Measurements from ENCODE around the gene TBC1D22A. TPM values are rescaled to one million over a fixed set of nuclear protein-coding genes. Genes with fewer than 3 reads are reported as not detected.
A peak's percentile ranks its signal among the peaks of the same experiment; 100 is the strongest.

TBC1D22A gene
- total RNA-seq, 2 experiments from 2014 or later, result 33.2 to 34.9 TPM

- POLR2A ChIA-PET, result no interaction called here
- CTCF ChIA-PET, result no interaction called here
- H3K4me3 Mint-ChIP-seq, result no peak overlapping the region
- peaks cover 10% of the 10 kb centered on the region for H3K4me1 Mint-ChIP-seq (ENCODE audit: low read depth)
- intact Hi-C loops (cut with micrococcal nuclease), result no loop called here
- peak; percentile 53 for DNase-seq
- no peaks in the 10 kb centered on the region for H3K9me3 Mint-ChIP-seq
- no peaks in the 10 kb centered on the region for H3K27me3 Mint-ChIP-seq
- H3K27ac Mint-ChIP-seq, result peak overlapping the region; percentile 55
- peaks cover 9% of the 10 kb centered on the region for H3K36me3 Mint-ChIP-seq
These were observed 172.5 kb downstream of the TBC1D22A start for GRCh38 chr22:46934746-46935491.

GRCh38 chr22:46935506-46936377, 173.3 kb downstream of the TBC1D22A start:
- H3K27ac Mint-ChIP-seq, result no peak overlapping the region
- intact Hi-C loops (cut with micrococcal nuclease), result no loop called here
- DNase-seq, result no peak

GRCh38 chr22:46936378-46936903, 174.0 kb downstream of the TBC1D22A start:
- Mint-ChIP-seq H3K4me3 (no peak overlapping the region), H3K36me3 (peaks cover 5% of the 10 kb centered on the region), H3K27me3 (no peaks in the 10 kb centered on the region), H3K9me3 (no peaks in the 10 kb centered on the region), H3K4me1 (ENCODE audit: low read depth) (peaks cover 10% of the 10 kb centered on the region), H3K27ac (no peak overlapping the region)
- ChIA-PET CTCF (no interaction called here), POLR2A (no interaction called here)
- intact Hi-C loops (cut with micrococcal nuclease), result no loop called here
- no peak for DNase-seq

More at GRCh38 chr22:46935506-46936377, 173.3 kb downstream of the TBC1D22A start:
- Mint-ChIP-seq H3K9me3 (no peaks in the 10 kb centered on the region), H3K36me3 (peaks cover 8% of the 10 kb centered on the region), H3K4me1 (ENCODE audit: low read depth) (peaks cover 10% of the 10 kb centered on the region), H3K4me3 (no peak overlapping the region), H3K27me3 (no peaks in the 10 kb centered on the region)
- CTCF ChIA-PET, result no interaction called here
- POLR2A ChIA-PET, result no interaction called here

- intact Hi-C loops (cut with micrococcal nuclease), result no loop called here
- Mint-ChIP-seq H3K9me3 (no peaks in the 10 kb centered on the region), H3K4me1 (ENCODE audit: low read depth) (peaks cover 10% of the 10 kb centered on the region), H3K27me3 (no peaks in the 10 kb centered on the region), H3K27ac (no peak overlapping the region), H3K4me3 (no peak overlapping the region), H3K36me3 (peaks cover 2% of the 10 kb centered on the region)
- no peak for DNase-seq
- POLR2A ChIA-PET, result no interaction called here
- CTCF ChIA-PET, result no interaction called here
These were observed 174.7 kb downstream of the TBC1D22A start for GRCh38 chr22:46937185-46937584.

- Mint-ChIP-seq H3K4me3 (no peak overlapping the region), H3K4me1 (ENCODE audit: low read depth) (peaks cover 10% of the 10 kb centered on the region), H3K27ac (no peak overlapping the region), H3K9me3 (no peaks in the 10 kb centered on the region), H3K27me3 (no peaks in the 10 kb centered on the region), H3K36me3 (peaks cover 2% of the 10 kb centered on the region)
- no peak for DNase-seq
- intact Hi-C loops (cut with micrococcal nuclease), result no loop called here
- ChIA-PET POLR2A (no interaction called here), CTCF (no interaction called here)
These were observed 175.5 kb downstream of the TBC1D22A start for GRCh38 chr22:46937939-46938338.

GRCh38 chr22:46941968-46942798, 179.7 kb downstream of the TBC1D22A start:
- Mint-ChIP-seq H3K27ac (no peak overlapping the region), H3K36me3 (no peaks in the 10 kb centered on the region), H3K4me3 (no peak overlapping the region), H3K27me3 (no peaks in the 10 kb centered on the region), H3K9me3 (no peaks in the 10 kb centered on the region), H3K4me1 (ENCODE audit: low read depth) (no peaks in the 10 kb centered on the region)
- no peak for DNase-seq
- ChIA-PET POLR2A (no interaction called here), CTCF (interaction anchor here (1.3 to 1.4 kb wide), 2 partner anchors 138 to 184 kb away, joined by 3 to 4 read pairs; no protein-coding TSS in a partner anchor)
- intact Hi-C loops (cut with micrococcal nuclease), result no loop called here

- Mint-ChIP-seq H3K36me3 (no peaks in the 10 kb centered on the region), H3K4me3 (no peak overlapping the region), H3K4me1 (ENCODE audit: low read depth) (peaks cover 5% of the 10 kb centered on the region), H3K27ac (no peak overlapping the region), H3K27me3 (no peaks in the 10 kb centered on the region), H3K9me3 (no peaks in the 10 kb centered on the region)
- intact Hi-C loops (cut with micrococcal nuclease), result no loop called here
- no peak for DNase-seq
- ChIA-PET POLR2A (no interaction called here), CTCF (interaction anchor here (1.3 to 1.4 kb wide), 2 partner anchors 139 to 184 kb away, joined by 3 to 4 read pairs; no protein-coding TSS in a partner anchor)
These were observed 180.6 kb downstream of the TBC1D22A start for GRCh38 chr22:46942799-46943785.

- no peak overlapping the region for H3K4me3 Mint-ChIP-seq
- H3K27ac Mint-ChIP-seq, result no peak overlapping the region
- ChIA-PET CTCF (no interaction called here), POLR2A (no interaction called here)
- H3K4me1 Mint-ChIP-seq (ENCODE audit: low read depth), result peaks cover 5% of the 10 kb centered on the region
- no peaks in the 10 kb centered on the region for H3K9me3 Mint-ChIP-seq
- no peaks in the 10 kb centered on the region for H3K36me3 Mint-ChIP-seq
- DNase-seq, result no peak
- no peaks in the 10 kb centered on the region for H3K27me3 Mint-ChIP-seq
- intact Hi-C loops (cut with micrococcal nuclease), result no loop called here
These were observed 183.0 kb downstream of the TBC1D22A start for GRCh38 chr22:46945481-46945880.

- DNase-seq, result no peak
- peaks cover 5% of the 10 kb centered on the region for H3K4me1 Mint-ChIP-seq (ENCODE audit: low read depth)
- H3K4me3 Mint-ChIP-seq, result no peak overlapping the region
- intact Hi-C loops (cut with micrococcal nuclease), result no loop called here
- no peaks in the 10 kb centered on the region for H3K36me3 Mint-ChIP-seq
- ChIA-PET CTCF (no interaction called here), POLR2A (no interaction called here)
- no peak overlapping the region for H3K27ac Mint-ChIP-seq
- H3K27me3 Mint-ChIP-seq, result no peaks in the 10 kb centered on the region
- H3K9me3 Mint-ChIP-seq, result no peaks in the 10 kb centered on the region
These were observed 184.0 kb downstream of the TBC1D22A start for GRCh38 chr22:46946383-46946962.

- DNase-seq, result no peak
- Mint-ChIP-seq H3K27me3 (no peaks in the 10 kb centered on the region), H3K4me1 (ENCODE audit: low read depth) (peaks cover 5% of the 10 kb centered on the region), H3K9me3 (no peaks in the 10 kb centered on the region), H3K27ac (no peak overlapping the region), H3K36me3 (no peaks in the 10 kb centered on the region), H3K4me3 (no peak overlapping the region)
- ChIA-PET POLR2A (no interaction called here), CTCF (interaction anchor here (0.6 kb wide), 1 partner anchor 33 kb away, joined by 3 read pairs; no protein-coding TSS in a partner anchor)
- intact Hi-C loops (cut with micrococcal nuclease), result no loop called here
These were observed 185.2 kb downstream of the TBC1D22A start for GRCh38 chr22:46947516-46948257.
